ENCODE data around the gene RNF175. TPM values are rescaled to one million over a fixed set of nuclear protein-coding genes. Genes with fewer than 3 reads are reported as not detected.
A peak's percentile ranks its signal among the peaks of the same experiment; 100 is the strongest.

RNF175 gene
- total RNA-seq, 1 donor from 2014 or later: not detected

DNA sequence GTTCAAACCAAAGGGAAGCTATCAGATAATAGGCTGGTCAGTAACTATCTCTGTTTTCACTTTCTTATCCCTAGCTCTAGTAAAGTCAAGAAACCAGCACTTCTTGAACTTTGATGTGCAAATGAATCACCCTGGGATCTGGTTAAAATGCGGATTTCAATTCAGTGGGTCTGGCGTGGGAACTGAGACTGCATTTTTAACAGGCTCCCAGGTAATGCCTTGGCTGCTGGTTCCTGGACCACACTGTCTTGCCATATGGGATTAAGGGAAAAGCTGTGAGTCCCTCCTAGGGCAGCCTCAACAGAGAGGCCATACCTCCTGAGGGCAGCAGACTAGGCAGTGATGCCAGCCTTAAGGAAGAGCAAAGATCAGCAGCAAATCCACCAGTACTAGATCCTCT, 1.7 kb downstream of the RNF175 start:
- H3K4me3 Mint-ChIP-seq (ENCODE audit: low read depth): no peak overlapping the region
- peaks cover 3% of the 10 kb centered on the region for H3K4me1 Mint-ChIP-seq (ENCODE audit: low read depth)
- no peaks in the 10 kb centered on the region for H3K9me3 Mint-ChIP-seq
- no peak overlapping the region for H3K27ac Mint-ChIP-seq
- H3K27me3 Mint-ChIP-seq (ENCODE audit: low read depth): peaks cover 58% of the 10 kb centered on the region
- DNase-seq (ENCODE audit: low spot score): no peak
- no peaks in the 10 kb centered on the region for H3K36me3 Mint-ChIP-seq (ENCODE audit: low read depth)
- intact Hi-C loops (cut with micrococcal nuclease): loop anchor here (10.0 kb wide), 1 partner anchor 603 kb away; no protein-coding TSS in a partner anchor

DNA sequence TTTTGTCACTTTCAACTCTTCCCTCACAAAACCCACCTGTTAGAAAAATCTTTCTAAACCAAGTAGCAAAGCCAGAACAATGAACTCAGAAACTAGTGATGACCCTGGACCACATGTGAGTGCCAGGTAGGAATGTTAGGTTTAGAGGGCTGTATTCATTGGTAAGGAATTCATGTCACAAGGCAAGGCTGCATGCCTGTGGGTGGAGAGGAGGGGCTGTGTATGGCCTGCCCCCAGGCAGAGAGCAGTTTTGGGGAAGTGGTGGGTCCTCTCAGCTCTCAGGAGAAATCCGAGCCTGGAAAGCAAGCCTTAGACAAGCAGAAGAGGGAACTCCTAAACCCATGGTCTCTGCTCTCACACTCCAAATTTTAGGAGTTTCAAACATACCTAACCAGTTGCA, 2.4 kb downstream of the RNF175 start:
- no peak for DNase-seq (ENCODE audit: low spot score)
- Mint-ChIP-seq H3K27ac (no peak overlapping the region), H3K36me3 (ENCODE audit: low read depth) (no peaks in the 10 kb centered on the region), H3K4me1 (ENCODE audit: low read depth) (peaks cover 3% of the 10 kb centered on the region), H3K9me3 (no peaks in the 10 kb centered on the region), H3K4me3 (ENCODE audit: low read depth) (no peak overlapping the region), H3K27me3 (ENCODE audit: low read depth) (peaks cover 56% of the 10 kb centered on the region)
- intact Hi-C loops (cut with micrococcal nuclease): loop anchor here (10.0 kb wide), 1 partner anchor 603 kb away; no protein-coding TSS in a partner anchor

DNA sequence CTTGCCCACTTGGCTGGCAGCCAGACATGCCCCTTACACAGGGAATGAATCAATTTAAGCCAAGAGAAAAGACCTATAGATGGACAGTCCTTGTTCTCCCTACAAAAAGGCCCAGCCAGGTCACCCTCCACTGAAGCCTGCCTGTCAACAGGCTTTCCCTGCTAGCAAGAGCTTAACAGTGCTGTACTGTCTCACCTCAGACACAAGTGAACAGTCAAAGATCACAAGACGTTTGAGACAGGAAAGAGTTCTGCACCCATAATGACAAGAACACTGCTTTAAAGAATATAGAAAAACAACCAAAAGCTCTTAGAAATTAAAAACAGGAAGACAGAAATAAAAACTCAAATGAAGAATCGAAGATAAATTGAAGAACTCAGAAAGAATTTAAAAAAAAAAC, 4.6 kb downstream of the RNF175 start:
- Mint-ChIP-seq H3K9me3 (no peaks in the 10 kb centered on the region), H3K4me3 (ENCODE audit: low read depth) (no peak overlapping the region)
- DNase-seq (ENCODE audit: low spot score): no peak

DNA sequence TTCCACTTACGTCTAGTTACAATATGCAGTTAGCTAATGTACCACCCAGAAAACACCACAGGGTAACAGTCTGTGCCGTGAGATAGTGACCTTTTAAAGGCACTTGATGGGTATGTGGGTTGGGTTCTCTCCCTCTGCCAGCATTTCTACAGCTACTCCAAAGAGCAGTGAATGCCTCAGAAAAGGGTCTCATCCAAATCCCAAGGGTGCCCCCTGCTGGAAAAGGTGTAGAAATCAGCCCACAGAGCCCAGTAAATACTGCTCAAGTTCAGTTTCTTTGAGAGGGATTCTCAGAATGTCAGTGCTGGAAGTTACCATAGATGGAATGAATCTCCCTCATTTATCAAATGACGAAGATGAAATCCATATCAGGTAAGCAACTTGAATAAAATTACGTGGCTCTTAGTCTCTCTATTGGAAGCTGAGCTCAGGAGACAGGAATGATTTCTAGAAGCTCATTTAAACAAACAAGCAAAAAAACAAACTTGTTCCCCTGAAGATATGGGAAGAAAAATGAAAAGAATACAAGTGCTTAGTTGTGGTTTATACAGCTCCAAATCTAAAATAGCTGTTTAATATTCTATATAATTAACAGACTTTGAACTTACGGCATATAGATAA, 9.5 kb downstream of the RNF175 start:
- peaks cover 3% of the 10 kb centered on the region for H3K4me1 Mint-ChIP-seq (ENCODE audit: low read depth)
- H3K9me3 Mint-ChIP-seq: no peaks in the 10 kb centered on the region
- intact Hi-C loops (cut with micrococcal nuclease): loop anchor here (2.0 to 10.0 kb wide), 3 partner anchors 108 to 596 kb away; no protein-coding TSS in a partner anchor
- peaks cover 43% of the 10 kb centered on the region for H3K27me3 Mint-ChIP-seq (ENCODE audit: low read depth)
- no peak overlapping the region for H3K27ac Mint-ChIP-seq
- peak; percentile 51 for DNase-seq (ENCODE audit: low spot score)
- H3K4me3 Mint-ChIP-seq (ENCODE audit: low read depth): no peak overlapping the region
- no peaks in the 10 kb centered on the region for H3K36me3 Mint-ChIP-seq (ENCODE audit: low read depth)

More for the DNA sequence above, 4.6 kb downstream of the RNF175 start:
- Mint-ChIP-seq H3K27ac (no peak overlapping the region), H3K4me1 (ENCODE audit: low read depth) (peaks cover 4% of the 10 kb centered on the region), H3K27me3 (ENCODE audit: low read depth) (peaks cover 52% of the 10 kb centered on the region), H3K36me3 (ENCODE audit: low read depth) (no peaks in the 10 kb centered on the region)
- intact Hi-C loops (cut with micrococcal nuclease): loop anchor here (10.0 kb wide), 1 partner anchor 600 kb away; no protein-coding TSS in a partner anchor

DNA sequence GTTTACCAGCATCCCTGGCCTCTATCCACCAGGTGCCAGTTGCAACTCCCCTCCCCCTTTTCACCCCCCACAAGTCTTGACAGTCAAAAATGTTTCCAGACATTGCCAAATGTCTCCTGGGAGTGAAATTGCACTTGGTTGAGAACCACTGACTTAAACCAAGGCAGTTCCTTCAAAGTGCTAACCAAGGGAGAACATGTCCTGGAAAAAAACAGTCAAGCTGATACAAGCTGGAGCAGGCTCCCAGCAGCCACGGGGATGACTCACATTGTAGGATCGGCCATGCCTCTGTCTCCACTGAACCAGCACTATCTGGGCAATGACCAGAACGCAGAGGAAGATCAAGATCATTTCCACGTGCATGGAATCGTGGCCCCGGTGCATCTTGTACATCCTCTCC, 11.4 kb downstream of the RNF175 start:
- Mint-ChIP-seq H3K27me3 (ENCODE audit: low read depth) (peaks cover 42% of the 10 kb centered on the region), H3K27ac (no peak overlapping the region), H3K36me3 (ENCODE audit: low read depth) (no peaks in the 10 kb centered on the region), H3K4me3 (ENCODE audit: low read depth) (no peak overlapping the region), H3K9me3 (no peaks in the 10 kb centered on the region), H3K4me1 (ENCODE audit: low read depth) (peaks cover 2% of the 10 kb centered on the region)
- no peak for DNase-seq (ENCODE audit: low spot score)
- intact Hi-C loops (cut with micrococcal nuclease): no loop called here

DNA sequence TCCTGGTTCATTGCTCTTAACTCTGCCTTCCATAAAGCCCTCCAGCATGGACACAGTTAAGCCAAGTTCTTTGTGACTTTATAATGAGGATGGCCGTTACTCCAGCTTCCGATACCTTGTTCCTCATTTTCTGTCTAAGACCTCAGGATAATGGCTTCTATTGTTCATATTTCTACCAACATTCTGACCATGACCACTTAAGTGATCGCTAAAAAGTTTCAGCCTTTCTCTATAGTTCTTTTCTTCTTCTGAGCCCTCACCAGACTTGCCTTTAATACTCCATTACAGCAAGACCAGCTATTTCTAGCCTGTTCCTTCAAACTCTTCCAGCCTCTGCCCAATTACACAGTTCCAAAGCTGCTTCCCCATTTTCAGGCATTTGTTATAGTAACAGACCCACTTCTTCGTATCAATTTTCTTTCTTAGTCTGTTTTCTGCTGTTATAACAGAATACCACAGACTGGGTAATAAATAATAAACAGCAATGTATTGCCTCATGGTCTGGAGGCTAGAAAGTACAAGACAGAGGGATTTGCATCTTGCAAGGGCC, 12.3 kb downstream of the RNF175 start:
- Mint-ChIP-seq H3K4me3 (ENCODE audit: low read depth) (no peak overlapping the region), H3K36me3 (ENCODE audit: low read depth) (no peaks in the 10 kb centered on the region), H3K9me3 (no peaks in the 10 kb centered on the region), H3K27me3 (ENCODE audit: low read depth) (peaks cover 41% of the 10 kb centered on the region), H3K4me1 (ENCODE audit: low read depth) (peaks cover 2% of the 10 kb centered on the region), H3K27ac (no peak overlapping the region)
- intact Hi-C loops (cut with micrococcal nuclease): no loop called here
- no peak for DNase-seq (ENCODE audit: low spot score)

DNA sequence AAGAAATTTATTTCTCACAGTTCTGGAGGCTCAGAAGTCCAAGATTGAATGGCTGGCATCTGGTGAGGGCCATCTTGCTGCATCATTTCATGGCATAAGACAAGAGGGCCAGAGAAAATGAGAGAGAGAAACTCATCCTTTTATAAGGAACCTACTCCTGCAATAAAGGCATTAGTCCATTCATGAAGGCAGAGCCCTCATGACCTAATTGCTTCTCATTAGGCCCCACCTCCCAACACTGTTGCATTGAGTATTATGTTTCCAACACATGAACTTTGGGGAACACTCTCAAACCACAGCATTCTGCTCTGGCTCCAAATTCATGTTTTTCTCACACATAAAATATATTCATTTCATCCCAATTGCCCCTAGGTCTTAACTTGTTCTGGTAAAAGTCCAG, 14.2 kb downstream of the RNF175 start:
- H3K27ac Mint-ChIP-seq: no peak overlapping the region
- peaks cover 32% of the 10 kb centered on the region for H3K27me3 Mint-ChIP-seq (ENCODE audit: low read depth)
- peaks cover 2% of the 10 kb centered on the region for H3K4me1 Mint-ChIP-seq (ENCODE audit: low read depth)
- intact Hi-C loops (cut with micrococcal nuclease): no loop called here
- H3K36me3 Mint-ChIP-seq (ENCODE audit: low read depth): no peaks in the 10 kb centered on the region
- DNase-seq (ENCODE audit: low spot score): no peak
- peaks cover 3% of the 10 kb centered on the region for H3K9me3 Mint-ChIP-seq
- H3K4me3 Mint-ChIP-seq (ENCODE audit: low read depth): no peak overlapping the region

DNA sequence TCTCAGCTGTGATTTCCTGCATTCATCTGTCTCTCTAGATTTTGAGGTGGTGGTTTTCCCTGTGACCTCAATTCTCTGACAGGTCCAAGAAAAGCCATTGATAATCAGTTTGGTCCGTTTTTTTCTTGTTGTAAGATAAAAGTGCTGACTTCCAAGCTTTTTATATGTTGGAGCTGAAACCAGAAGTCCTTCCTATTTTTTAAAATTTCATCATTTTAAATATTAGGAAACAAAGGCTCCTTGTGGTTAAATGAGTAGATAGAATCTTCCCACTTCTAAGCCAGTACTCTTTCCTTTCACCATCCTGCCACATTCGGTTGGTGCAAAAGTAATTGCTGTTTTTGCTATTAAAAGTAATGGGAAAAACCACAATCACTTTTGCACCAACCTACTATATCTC, 18.3 kb downstream of the RNF175 start:
- no peaks in the 10 kb centered on the region for H3K4me1 Mint-ChIP-seq (ENCODE audit: low read depth)
- intact Hi-C loops (cut with micrococcal nuclease): no loop called here

DNA sequence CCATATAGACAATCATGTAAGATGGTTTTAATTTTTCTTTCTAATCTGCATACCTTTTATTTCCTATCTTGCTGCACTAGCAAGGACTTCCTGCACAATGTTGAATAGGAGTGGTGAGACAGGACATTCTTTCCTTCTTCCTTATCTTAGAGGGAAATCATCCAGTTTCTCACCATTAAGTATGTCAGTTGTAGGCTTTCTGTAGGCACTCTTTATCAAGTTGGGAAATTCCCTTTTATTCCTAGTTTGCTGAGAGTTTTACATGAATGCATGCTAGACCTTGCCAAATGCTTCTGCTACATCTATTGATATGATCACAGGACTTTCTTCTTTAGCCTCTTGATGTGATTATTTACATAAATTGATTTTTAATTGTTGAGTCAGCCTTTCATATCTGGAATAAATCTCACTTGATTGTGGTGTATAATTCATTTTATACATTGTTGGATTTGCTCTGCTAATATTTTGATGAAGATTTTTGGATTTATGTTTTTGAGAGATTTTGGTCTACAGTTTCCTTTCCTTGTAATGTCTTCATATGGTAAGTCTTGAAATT, 23.8 kb downstream of the RNF175 start:
- intact Hi-C loops (cut with micrococcal nuclease): loop anchor here (2.0 kb wide), 1 partner anchor 29 kb away; no protein-coding TSS in a partner anchor
- Mint-ChIP-seq H3K4me1 (ENCODE audit: low read depth) (peaks cover 23% of the 10 kb centered on the region), H3K4me3 (ENCODE audit: low read depth) (no peak overlapping the region), H3K9me3 (peaks cover 6% of the 10 kb centered on the region), H3K27ac (no peak overlapping the region), H3K36me3 (ENCODE audit: low read depth) (no peaks in the 10 kb centered on the region), H3K27me3 (ENCODE audit: low read depth) (peaks cover 55% of the 10 kb centered on the region)
- no peak for DNase-seq (ENCODE audit: low spot score)

More for the DNA sequence above, 18.3 kb downstream of the RNF175 start:
- Mint-ChIP-seq H3K9me3 (peaks cover 6% of the 10 kb centered on the region), H3K27me3 (ENCODE audit: low read depth) (peaks cover 21% of the 10 kb centered on the region), H3K4me3 (ENCODE audit: low read depth) (no peak overlapping the region), H3K27ac (no peak overlapping the region), H3K36me3 (ENCODE audit: low read depth) (no peaks in the 10 kb centered on the region)
- no peak for DNase-seq (ENCODE audit: low spot score)

DNA sequence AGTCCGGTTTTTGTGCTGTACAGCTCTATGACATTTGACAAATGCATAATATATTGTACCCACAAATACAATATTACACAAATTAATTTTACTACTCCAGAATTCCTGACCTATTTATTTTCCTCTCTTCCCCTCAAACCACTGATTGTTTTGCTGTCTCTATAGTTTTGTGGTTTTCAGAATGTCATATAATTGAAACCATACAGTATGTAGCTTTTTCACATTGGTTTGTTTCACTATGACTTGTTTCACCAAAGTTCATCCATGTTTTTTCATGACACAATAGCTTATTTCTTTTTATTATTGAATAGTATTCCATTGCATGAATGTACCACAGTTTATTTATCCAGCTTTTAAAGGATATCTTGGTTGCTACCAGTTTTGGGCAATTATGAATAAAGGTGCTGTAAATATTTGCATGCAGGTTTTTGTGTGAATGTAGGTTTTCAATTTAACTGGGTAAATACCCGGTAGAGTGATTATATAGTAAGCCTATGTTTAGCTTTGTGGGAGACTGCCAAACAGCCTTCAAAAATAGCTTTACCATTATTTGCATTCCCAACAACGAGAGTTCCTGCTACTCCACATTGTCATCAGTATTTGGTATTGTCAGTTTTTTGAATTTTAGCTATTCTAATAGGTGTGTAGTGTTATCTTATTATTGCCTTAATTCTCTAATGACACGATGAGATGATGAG, 25.9 kb downstream of the RNF175 start:
- peaks cover 23% of the 10 kb centered on the region for H3K4me1 Mint-ChIP-seq (ENCODE audit: low read depth)
- intact Hi-C loops (cut with micrococcal nuclease): loop anchor here (2.0 kb wide), 1 partner anchor 27 kb away; no protein-coding TSS in a partner anchor
- H3K4me3 Mint-ChIP-seq (ENCODE audit: low read depth): no peak overlapping the region
- DNase-seq (ENCODE audit: low spot score): no peak
- no peaks in the 10 kb centered on the region for H3K9me3 Mint-ChIP-seq
- no peaks in the 10 kb centered on the region for H3K36me3 Mint-ChIP-seq (ENCODE audit: low read depth)
- H3K27ac Mint-ChIP-seq: no peak overlapping the region
- H3K27me3 Mint-ChIP-seq (ENCODE audit: low read depth): peaks cover 59% of the 10 kb centered on the region

DNA sequence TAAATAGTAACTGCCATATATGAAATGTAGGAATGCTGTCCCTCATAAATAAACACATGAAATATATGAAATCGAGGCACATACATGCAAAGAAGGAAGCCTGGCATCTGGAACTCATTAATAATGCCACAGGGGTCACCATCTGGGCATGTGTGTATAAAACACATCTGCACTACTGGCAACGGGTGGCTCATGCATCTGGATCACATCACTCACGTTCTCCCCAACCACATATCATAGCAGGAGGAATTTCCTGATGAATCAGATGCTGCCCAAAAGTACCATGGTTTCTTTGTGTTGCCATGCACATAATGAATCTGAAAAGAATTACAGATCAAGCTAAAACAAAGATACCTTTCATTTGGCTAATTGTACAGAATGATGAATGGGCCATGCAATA, 28.6 kb downstream of the RNF175 start:
- Mint-ChIP-seq H3K4me1 (ENCODE audit: low read depth) (peaks cover 22% of the 10 kb centered on the region), H3K9me3 (no peaks in the 10 kb centered on the region)

DNA sequence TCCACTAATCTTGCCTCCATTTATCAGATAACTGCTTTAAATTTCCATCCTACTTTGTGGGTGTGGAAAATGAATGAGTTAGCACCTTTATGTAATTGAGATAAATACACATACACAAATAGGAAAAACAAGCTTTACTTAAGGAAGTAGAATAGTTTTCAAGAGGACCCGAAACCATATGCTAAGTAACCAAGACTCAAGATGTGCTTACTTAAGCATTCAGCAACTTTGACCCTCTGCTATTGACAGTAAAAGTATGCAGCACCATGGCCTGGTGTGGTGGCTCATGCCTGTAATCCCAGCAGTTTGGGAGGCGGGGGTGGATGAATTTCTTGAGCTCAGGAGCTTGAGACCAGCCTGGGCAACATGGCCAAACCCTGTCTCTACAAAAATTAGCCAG, 29.9 kb downstream of the RNF175 start:
- intact Hi-C loops (cut with micrococcal nuclease): no loop called here
- no peak for DNase-seq (ENCODE audit: low spot score)
- peaks cover 47% of the 10 kb centered on the region for H3K27me3 Mint-ChIP-seq (ENCODE audit: low read depth)
- H3K36me3 Mint-ChIP-seq (ENCODE audit: low read depth): no peaks in the 10 kb centered on the region
- H3K4me1 Mint-ChIP-seq (ENCODE audit: low read depth): peaks cover 10% of the 10 kb centered on the region
- no peak overlapping the region for H3K4me3 Mint-ChIP-seq (ENCODE audit: low read depth)
- no peak overlapping the region for H3K27ac Mint-ChIP-seq
- no peaks in the 10 kb centered on the region for H3K9me3 Mint-ChIP-seq

More for the DNA sequence above, 28.6 kb downstream of the RNF175 start:
- Mint-ChIP-seq H3K4me3 (ENCODE audit: low read depth) (no peak overlapping the region), H3K27ac (no peak overlapping the region), H3K36me3 (ENCODE audit: low read depth) (no peaks in the 10 kb centered on the region), H3K27me3 (ENCODE audit: low read depth) (peaks cover 59% of the 10 kb centered on the region)
- intact Hi-C loops (cut with micrococcal nuclease): no loop called here
- DNase-seq (ENCODE audit: low spot score): no peak

DNA sequence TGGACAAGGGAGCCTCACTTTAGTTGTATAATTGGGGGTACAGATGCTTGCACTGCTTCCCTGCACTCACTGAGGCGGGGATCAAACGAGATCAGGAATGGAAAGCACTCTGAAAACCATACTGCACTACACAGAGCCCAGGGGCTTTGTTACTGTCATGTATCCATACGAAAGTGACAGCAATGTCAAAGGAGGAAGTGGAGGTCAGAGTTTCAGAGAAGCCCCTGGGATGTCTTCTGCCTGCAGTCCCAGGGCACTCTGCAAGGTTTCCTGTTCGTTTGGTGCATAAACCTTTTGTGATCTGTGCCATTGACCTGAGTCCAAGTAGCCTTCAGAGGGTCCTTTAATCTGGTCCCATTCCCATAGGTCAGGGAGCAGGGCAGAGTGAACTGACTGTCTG, 31.2 kb downstream of the RNF175 start:
- H3K9me3 Mint-ChIP-seq: no peaks in the 10 kb centered on the region

More for the DNA sequence above, 31.2 kb downstream of the RNF175 start:
- H3K27ac Mint-ChIP-seq: no peak overlapping the region
- H3K4me1 Mint-ChIP-seq (ENCODE audit: low read depth): peaks cover 5% of the 10 kb centered on the region
- intact Hi-C loops (cut with micrococcal nuclease): no loop called here
- H3K36me3 Mint-ChIP-seq (ENCODE audit: low read depth): no peaks in the 10 kb centered on the region
- H3K27me3 Mint-ChIP-seq (ENCODE audit: low read depth): peaks cover 47% of the 10 kb centered on the region
- no peak for DNase-seq (ENCODE audit: low spot score)
- no peak overlapping the region for H3K4me3 Mint-ChIP-seq (ENCODE audit: low read depth)

Data from activated T-helper 2 cell treated with anti-CD3 and anti-CD28 coated beads, Interferon-gamma antibody, Interleukin-2, Interleukin-4, amounts not matched to agents 10 μg/mL and 5 μg/mL and 100 μg/mL, durations not matched to agents 14 hours and 24 hours and 36 hours (primary cell).